Astrocyte (in vitro differentiated cells and primary cell): ENCODE results near the gene MAP3K21. TPM values are rescaled to one million over a fixed set of nuclear protein-coding genes. Genes with fewer than 3 reads are reported as not detected.

Experiments
- DNase-seq: peaks from one replicate; pipeline ENCODE4 v3.0.0-alpha.2; 2010; ENCODE audit warnings: low read depth
- FAIRE-seq: peaks from 2 replicates; lab custom pipeline; 2011; peaks lifted over from hg19 to GRCh38; lab: Jason Lieb, UNC
- H2AFZ ChIP-seq: 2 replicates; pipeline ENCODE4 v1.6.0; 2012; ENCODE audit warnings: low read depth, low read length, inconsistent platforms
- H3K27ac ChIP-seq: 2 replicates; pipeline ENCODE4 v1.5.1; 2011; ENCODE audit warnings: low read depth, low read length, inconsistent platforms
- H3K27me3 ChIP-seq: 2 replicates; pipeline ENCODE4 v1.6.0; 2011; ENCODE audit warnings: low read length, inconsistent platforms; ENCODE audit not compliant: insufficient read depth
- H3K36me3 ChIP-seq: 2 replicates; pipeline ENCODE4 v1.5.1; 2011; ENCODE audit warnings: low read length, inconsistent platforms; ENCODE audit not compliant: insufficient read depth
- H3K4me1 ChIP-seq: 2 replicates; pipeline ENCODE4 v1.5.1; 2011; ENCODE audit warnings: low read length, inconsistent platforms; ENCODE audit not compliant: insufficient read depth
- H3K4me2 ChIP-seq: 2 replicates; pipeline ENCODE4 v1.6.0; 2012; ENCODE audit warnings: low read length, inconsistent platforms
- H3K4me3 ChIP-seq: 2 replicates; pipeline ENCODE4 v1.5.1; 2011; ENCODE audit warnings: low read depth, mild to moderate bottlenecking, low read length, inconsistent platforms; ENCODE audit not compliant: insufficient read depth
- H3K79me2 ChIP-seq: 2 replicates; pipeline ENCODE4 v1.6.0; 2012; ENCODE audit warnings: mild to moderate bottlenecking, low read length, inconsistent platforms; ENCODE audit not compliant: insufficient read depth
- H3K9ac ChIP-seq: 2 replicates; pipeline ENCODE4 v1.6.0; 2012; ENCODE audit warnings: mild to moderate bottlenecking, low read length, inconsistent platforms
- H3K9me3 ChIP-seq: 2 replicates; pipeline ENCODE4 v1.5.1; 2012; ENCODE audit warnings: low read depth, mild to moderate bottlenecking, low read length, inconsistent platforms; ENCODE audit not compliant: insufficient read depth
- H4K20me1 ChIP-seq: 2 replicates; pipeline ENCODE4 v1.6.0; 2012; ENCODE audit warnings: low read length, inconsistent platforms; ENCODE audit not compliant: insufficient read depth
- H3K27ac Mint-ChIP-seq: one replicate; pipeline ENCODE4 v1.8.0; 2021; ENCODE audit warnings: mild to moderate bottlenecking, mixed read lengths; ENCODE audit not compliant: unreplicated experiment
- H3K27me3 Mint-ChIP-seq: one replicate; pipeline ENCODE4 v1.8.0; 2021; ENCODE audit warnings: low read depth, mixed read lengths; ENCODE audit not compliant: unreplicated experiment
- H3K36me3 Mint-ChIP-seq: one replicate; pipeline ENCODE4 v1.8.0; 2021; ENCODE audit warnings: low read depth, mixed read lengths; ENCODE audit not compliant: unreplicated experiment
- H3K4me1 Mint-ChIP-seq: one replicate; pipeline ENCODE4 v1.8.0; 2021; ENCODE audit warnings: low read depth, mixed read lengths; ENCODE audit not compliant: unreplicated experiment
- H3K4me3 Mint-ChIP-seq: one replicate; pipeline ENCODE4 v1.8.0; 2021; ENCODE audit warnings: mild to moderate bottlenecking, moderate library complexity, mixed read lengths; ENCODE audit not compliant: unreplicated experiment
- H3K9me3 Mint-ChIP-seq: one replicate; pipeline ENCODE4 v1.8.0; 2021; ENCODE audit warnings: mild to moderate bottlenecking, mixed read lengths; ENCODE audit not compliant: unreplicated experiment
- CTCF ChIP-seq: IDR thresholded peaks from 2 replicates; pipeline ENCODE4 v1.5.1; 2011; ENCODE audit warnings: low read depth, mild to moderate bottlenecking, inconsistent platforms, low read length, moderate library complexity; ENCODE audit not compliant: insufficient read depth
- EZH2 ChIP-seq: IDR thresholded peaks from 2 replicates; pipeline ENCODE4 v1.6.1; 2012; ENCODE audit warnings: mild to moderate bottlenecking, low read length, inconsistent platforms; ENCODE audit not compliant: insufficient read depth
- total RNA-seq: library from RNA; stranded (reverse); gene quantifications from 2 replicates; pipeline ENCODE4 v1.2.1, GENCODE V29; 2021

Gene MAP3K21
- total RNA-seq, 1 donor from 2014 or later, result 2.5 TPM

- H3K4me3 ChIP-seq, result no peak overlapping the region
- H3K4me1 Mint-ChIP-seq, result no peaks in the 10 kb centered on the region
- peaks cover 2% of the 10 kb centered on the region for H3K9me3 Mint-ChIP-seq
- no peaks in the 10 kb centered on the region for H3K9me3 ChIP-seq
- H3K79me2 ChIP-seq, result no peaks in the 10 kb centered on the region
- H3K36me3 Mint-ChIP-seq, result peaks cover 17% of the 10 kb centered on the region
- DNase-seq (no peak), FAIRE-seq (no peak)
- H2AFZ ChIP-seq, result no peak overlapping the region
- H4K20me1 ChIP-seq, result no peaks in the 10 kb centered on the region
- H3K36me3 ChIP-seq, result no peaks in the 10 kb centered on the region
- no peak overlapping the region for H3K27ac ChIP-seq
- H3K4me1 ChIP-seq, result no peaks in the 10 kb centered on the region
- H3K4me2 ChIP-seq, result no peak overlapping the region
- no peak overlapping the region for H3K9ac ChIP-seq
- H3K27ac Mint-ChIP-seq, result no peak overlapping the region
- H3K4me3 Mint-ChIP-seq, result no peak overlapping the region
- TF ChIP-seq EZH2 (no peak), CTCF (no peak)
- no peaks in the 10 kb centered on the region for H3K27me3 ChIP-seq
- no peaks in the 10 kb centered on the region for H3K27me3 Mint-ChIP-seq
Observed at GRCh38 chr1:233383984-233384383, 56.5 kb downstream of the MAP3K21 start.

GRCh38 chr1:233386336-233386735 is 58.8 kb downstream of the MAP3K21 start:
- H3K4me3 ChIP-seq, result no peak overlapping the region
- no peak for FAIRE-seq
- no peaks in the 10 kb centered on the region for H3K4me1 ChIP-seq
- Mint-ChIP-seq H3K27me3 (no peaks in the 10 kb centered on the region), H3K9me3 (peaks cover 2% of the 10 kb centered on the region), H3K4me1 (no peaks in the 10 kb centered on the region), H3K27ac (no peak overlapping the region), H3K36me3 (peaks cover 12% of the 10 kb centered on the region), H3K4me3 (no peak overlapping the region)
- no peaks in the 10 kb centered on the region for H3K79me2 ChIP-seq
- no peaks in the 10 kb centered on the region for H4K20me1 ChIP-seq
- no peak overlapping the region for H3K4me2 ChIP-seq
- no peaks in the 10 kb centered on the region for H3K27me3 ChIP-seq
- no peak overlapping the region for H3K9ac ChIP-seq
- H2AFZ ChIP-seq, result no peak overlapping the region
- DNase-seq, result no peak
- H3K9me3 ChIP-seq, result no peaks in the 10 kb centered on the region
- no peak overlapping the region for H3K27ac ChIP-seq
- H3K36me3 ChIP-seq, result no peaks in the 10 kb centered on the region
- TF ChIP-seq CTCF (no peak), EZH2 (no peak)

- no peaks in the 10 kb centered on the region for H4K20me1 ChIP-seq
- no peak overlapping the region for H3K27ac ChIP-seq
- H3K79me2 ChIP-seq, result no peaks in the 10 kb centered on the region
- no peaks in the 10 kb centered on the region for H3K9me3 ChIP-seq
- no peaks in the 10 kb centered on the region for H3K9me3 Mint-ChIP-seq
- H3K27ac Mint-ChIP-seq, result no peak overlapping the region
- H3K4me2 ChIP-seq, result no peak overlapping the region
- peaks cover 7% of the 10 kb centered on the region for H3K36me3 Mint-ChIP-seq
- H2AFZ ChIP-seq, result no peak overlapping the region
- no peak overlapping the region for H3K4me3 ChIP-seq
- FAIRE-seq (no peak), DNase-seq (no peak)
- no peaks in the 10 kb centered on the region for H3K27me3 Mint-ChIP-seq
- no peaks in the 10 kb centered on the region for H3K4me1 Mint-ChIP-seq
- H3K27me3 ChIP-seq, result no peaks in the 10 kb centered on the region
- H3K4me3 Mint-ChIP-seq, result no peak overlapping the region
- no peaks in the 10 kb centered on the region for H3K36me3 ChIP-seq
- H3K4me1 ChIP-seq, result no peaks in the 10 kb centered on the region
- no peak for TF ChIP-seq CTCF
- no peak for TF ChIP-seq EZH2
- H3K9ac ChIP-seq, result no peak overlapping the region
Observed at GRCh38 chr1:233387585-233387984, 60.1 kb downstream of the MAP3K21 start.
